GM10847 (cell line): ENCODE measurements around the gene MITF.

ENCODE experiments used
- POLR2A ChIP-seq: IDR thresholded peaks from 2 replicates; pipeline ENCODE4 v1.6.1; 2011; ENCODE audit not compliant: insufficient read length; ENCODE audit errors: extremely low read depth

MITF gene

GRCh38 chr3:69739204-69740102 lies at the start of gene MITF:
Gene MITF (plus strand): TSS chr3:69739464. CDS start chr3:69739598, 134 bp downstream.
- TF ChIP-seq POLR2A: no peak

GRCh38 chr3:69691860-69692259 lies 47.4 kb upstream of the MITF start:
- TF ChIP-seq POLR2A: no peak

- no peak for TF ChIP-seq POLR2A
Measured at GRCh38 chr3:69692761-69693160, 46.5 kb upstream of the MITF start.

- TF ChIP-seq POLR2A: no peak
Measured at GRCh38 chr3:69695443-69695842, 43.8 kb upstream of the MITF start.

- TF ChIP-seq POLR2A: no peak
Measured at GRCh38 chr3:69695933-69696332, 43.3 kb upstream of the MITF start.

GRCh38 chr3:69696367-69696766 lies 42.9 kb upstream of the MITF start:
- no peak for TF ChIP-seq POLR2A

GRCh38 chr3:69697381-69697780 lies 41.9 kb upstream of the MITF start:
- TF ChIP-seq POLR2A: no peak

GRCh38 chr3:69698728-69699127 lies 40.5 kb upstream of the MITF start:
- no peak for TF ChIP-seq POLR2A

- no peak for TF ChIP-seq POLR2A
Measured at GRCh38 chr3:69699183-69699582, 40.1 kb upstream of the MITF start.

- no peak for TF ChIP-seq POLR2A
Measured at GRCh38 chr3:69700949-69701348, 38.3 kb upstream of the MITF start.

- TF ChIP-seq POLR2A: no peak
Measured at GRCh38 chr3:69710153-69710977, 28.9 kb upstream of the MITF start.

- TF ChIP-seq POLR2A: no peak
Measured at GRCh38 chr3:69712269-69712668, 27.0 kb upstream of the MITF start.

GRCh38 chr3:69712933-69713332 lies 26.3 kb upstream of the MITF start:
- TF ChIP-seq POLR2A: no peak

- no peak for TF ChIP-seq POLR2A
Measured at GRCh38 chr3:69715204-69715603, 24.1 kb upstream of the MITF start.

- no peak for TF ChIP-seq POLR2A
Measured at GRCh38 chr3:69716119-69716518, 23.1 kb upstream of the MITF start.

- TF ChIP-seq POLR2A: no peak
Measured at GRCh38 chr3:69718866-69719586, 20.2 kb upstream of the MITF start.

GRCh38 chr3:69719587-69720122 lies 19.6 kb upstream of the MITF start:
- no peak for TF ChIP-seq POLR2A
